ENCODE data around the gene ATP13A4.

Gene ATP13A4

DNA sequence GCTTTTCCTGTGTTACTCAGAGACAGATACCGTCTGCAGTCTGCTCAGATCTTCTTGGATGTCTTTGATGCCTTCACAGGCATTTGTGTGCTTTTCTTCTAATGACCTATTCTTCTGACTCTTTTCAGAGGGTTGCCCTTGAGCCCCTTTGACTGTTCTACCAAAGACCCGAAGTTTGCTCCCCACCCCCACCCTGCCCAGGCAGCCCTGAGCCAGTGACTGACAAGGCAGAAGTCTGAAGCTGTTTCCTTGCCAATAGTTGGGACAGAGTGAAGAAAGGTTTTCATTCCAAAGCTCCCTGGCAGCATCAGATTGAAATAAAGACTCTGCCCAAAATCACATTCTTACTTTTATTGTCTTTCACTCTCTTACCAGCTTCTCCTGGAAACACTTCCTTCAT is 167.1 kb downstream of the ATP13A4 start:
- no peak for DNase-seq

DNA sequence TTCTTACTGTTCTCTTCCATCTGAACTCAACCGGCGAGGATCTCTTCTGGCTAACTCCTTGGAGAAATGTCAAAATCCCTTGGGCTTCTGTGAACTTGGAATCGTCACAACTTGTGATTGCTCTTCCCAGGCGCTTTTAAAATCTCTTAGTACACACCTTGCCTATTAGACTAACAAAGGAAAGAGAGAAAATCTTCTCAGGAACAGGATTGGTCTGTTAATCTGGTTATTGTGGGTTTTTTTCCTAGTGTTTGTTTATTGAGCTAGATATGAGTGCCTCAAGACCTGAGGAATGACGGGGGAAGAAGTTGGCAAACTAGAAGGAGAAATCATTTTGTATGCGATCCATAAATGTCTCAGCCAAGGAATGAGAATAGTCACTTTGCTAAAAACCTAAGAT is 176.0 kb downstream of the ATP13A4 start, which contains the start of gene ATP13A5:
Gene ATP13A5, minus strand, starts transcription at position 48 of the 400 bp plus-strand sequence. Its CDS starts 28 bp downstream, at position 20.
- no peak for DNase-seq

DNA sequence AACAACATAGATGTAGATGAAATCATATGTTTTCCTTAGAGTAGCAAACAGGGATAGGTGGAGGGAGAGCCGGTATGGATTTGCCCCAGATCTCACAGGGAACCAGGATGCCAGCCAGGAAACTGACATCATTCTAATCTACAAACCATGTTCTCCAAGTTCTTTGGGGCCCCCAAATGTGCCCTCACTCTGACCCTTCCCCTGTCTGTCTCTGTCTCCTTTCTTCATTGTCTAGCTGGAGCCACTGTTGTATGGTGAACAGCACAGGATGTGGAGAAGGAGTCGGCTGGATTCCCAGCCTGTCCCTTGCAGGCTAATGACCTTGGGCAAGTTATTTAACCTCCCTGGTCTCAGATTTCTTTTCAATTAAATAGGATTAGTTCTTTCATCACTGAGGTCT is 177.1 kb downstream of the ATP13A4 start:
- no peak for DNase-seq

DNA sequence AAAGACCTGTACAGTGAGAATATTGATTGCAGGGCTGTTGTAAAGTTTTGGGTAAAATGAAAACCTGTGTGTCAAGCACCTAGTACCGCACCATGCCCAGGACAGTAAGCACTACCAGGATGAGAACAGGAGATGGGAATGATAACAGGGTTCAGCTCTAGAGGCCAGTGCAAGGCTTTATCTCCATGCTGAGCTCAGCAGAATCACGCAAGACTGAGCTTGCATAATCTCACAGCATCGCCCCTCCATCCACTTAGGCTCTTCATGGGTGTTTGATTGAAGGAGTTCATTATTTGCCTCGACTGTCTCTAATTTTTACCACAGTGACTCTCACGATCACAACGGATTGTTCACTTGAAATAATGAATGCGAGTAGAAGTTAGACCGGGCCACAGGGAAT is 179.1 kb downstream of the ATP13A4 start:
- no peak for DNase-seq

DNA sequence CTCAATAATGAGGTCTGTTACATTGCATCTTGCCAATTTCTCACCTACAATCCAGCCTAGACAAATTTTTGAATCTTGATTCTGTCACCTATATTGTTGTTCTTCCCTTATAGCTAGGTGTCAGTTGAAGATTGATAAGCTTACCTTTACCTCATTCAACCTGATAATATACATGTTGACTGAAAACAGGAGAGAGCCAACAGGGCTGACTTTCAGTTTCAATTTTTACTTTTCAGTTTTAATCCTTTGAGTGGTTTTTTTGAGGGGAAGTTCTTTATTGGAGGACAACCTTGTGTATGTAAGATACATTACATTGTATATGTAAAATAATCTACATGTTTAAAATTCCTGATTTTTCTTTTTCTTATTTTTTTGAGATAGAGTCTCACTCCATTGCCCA is 181.9 kb downstream of the ATP13A4 start:
- DNase-seq = no peak

DNA sequence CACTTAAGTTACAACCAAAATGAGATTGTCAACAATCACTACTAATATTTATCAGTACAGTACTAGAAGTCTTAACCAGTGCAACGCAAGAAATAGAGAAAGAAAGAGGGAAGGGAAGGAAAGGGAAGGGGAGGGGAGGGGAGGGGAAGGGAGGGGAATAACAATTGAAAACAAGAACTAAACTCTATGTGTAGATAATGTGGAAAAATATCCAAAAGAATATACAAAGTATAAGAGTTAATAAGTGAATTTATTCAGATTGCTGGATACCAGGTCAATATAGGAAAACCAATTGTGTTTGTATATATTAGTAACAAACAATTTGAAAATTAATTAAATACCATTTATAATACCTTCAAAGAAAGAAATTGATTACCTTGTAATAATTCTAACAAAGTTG is 186.8 kb downstream of the ATP13A4 start:
- DNase-seq = no peak

DNA sequence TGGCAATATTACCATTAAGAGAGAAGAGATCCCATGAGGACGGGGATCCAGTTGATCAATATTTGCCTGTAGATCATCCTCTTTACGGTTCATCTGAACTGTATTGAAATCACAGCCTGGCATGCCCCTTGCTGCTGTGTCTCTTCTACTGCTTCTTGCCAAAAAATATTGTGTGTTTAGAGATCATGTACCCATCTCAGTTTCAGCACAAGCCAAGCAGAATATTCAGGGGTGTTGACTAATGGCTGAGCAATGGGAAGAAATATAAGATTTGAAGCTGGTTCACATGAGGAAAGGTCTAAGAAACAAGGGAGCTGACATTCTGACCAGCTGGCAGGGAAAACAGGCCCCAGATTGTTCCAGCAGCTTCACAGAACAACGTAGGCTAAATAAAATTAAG is 197.4 kb downstream of the ATP13A4 start:
- no peak for DNase-seq

DNA sequence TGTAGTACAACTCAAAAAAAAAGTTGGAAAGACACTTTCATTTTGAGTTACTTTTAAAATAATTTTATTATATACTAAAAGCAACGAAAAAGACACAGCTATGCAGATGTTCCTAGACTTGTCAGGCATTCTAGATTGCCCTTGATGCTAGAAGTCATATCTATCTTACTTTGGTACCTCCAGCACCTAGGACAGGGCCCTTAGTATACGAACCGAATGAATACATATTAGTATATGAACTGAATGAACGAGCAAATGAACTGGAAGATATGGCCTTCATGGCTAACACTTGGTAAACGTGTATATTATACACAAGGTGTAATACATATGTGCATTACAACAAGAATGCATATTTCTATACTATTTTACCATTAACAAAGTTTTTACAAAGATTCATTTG is 200.3 kb downstream of the ATP13A4 start:
- DNase-seq = no peak
